RWPE1 (cell line): ENCODE results near the gene XRCC6.
"Not testable (repeated sequence)": the region's sequence is repeated elsewhere in the genome, so short reads cannot be mapped to it uniquely, and the experiment has no call there.

ENCODE experiments used
- CTCF ChIA-PET: fragments of 350-600 bp; sonication (Branson Sonifier 250); formaldehyde crosslinking; extraction: SDS; loops from one replicate; lab custom pipeline; 2021; lab: Yijun Ruan, JAX
- POLR2A ChIA-PET: fragments of 400-600 bp; formaldehyde crosslinking; extraction: SDS; loops from one replicate; lab custom pipeline; 2020; ENCODE audit warnings: antibody characterized with exemption; ENCODE audit not compliant: low non-redundant PET; lab: Yijun Ruan, JAX
- DNase-seq: peaks from one replicate; pipeline ENCODE4 v3.0.0; 2012; ENCODE audit warnings: low spot score
- H3K27ac ChIP-seq: fragments of 450-650 bp; 2 replicates; pipeline ENCODE4 v1.5.1; 2017
- TF ChIP-seq, protein P1 (sequence below): fragments of 450-650 bp; conservative IDR thresholded peaks from 2 replicates; pipeline ENCODE4 v1.5.1; 2017; ENCODE audit warnings: low read depth, mild to moderate bottlenecking

Gene XRCC6

DNA sequence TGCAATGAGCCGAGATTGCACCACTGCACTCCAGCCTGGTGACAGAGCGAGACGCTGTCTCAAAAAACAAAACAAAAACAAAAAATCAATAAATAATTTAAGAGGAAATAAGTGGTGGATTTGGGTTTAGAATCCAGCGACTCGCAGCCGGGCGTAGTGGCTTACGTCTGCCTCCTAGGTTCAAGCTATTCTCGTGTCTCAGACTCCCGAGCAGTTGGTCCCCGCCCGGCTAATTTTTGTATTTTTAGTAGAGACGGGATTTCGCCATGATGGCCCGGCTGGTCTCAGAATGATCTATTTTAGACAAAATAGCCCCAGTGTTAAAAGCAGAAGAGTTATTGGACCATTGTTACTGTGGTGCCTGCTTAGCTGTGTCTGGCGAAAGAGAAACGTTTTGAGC is 37.8 kb downstream of the XRCC6 start:
- no peak for DNase-seq
- TF ChIP-seq, protein P1, sequence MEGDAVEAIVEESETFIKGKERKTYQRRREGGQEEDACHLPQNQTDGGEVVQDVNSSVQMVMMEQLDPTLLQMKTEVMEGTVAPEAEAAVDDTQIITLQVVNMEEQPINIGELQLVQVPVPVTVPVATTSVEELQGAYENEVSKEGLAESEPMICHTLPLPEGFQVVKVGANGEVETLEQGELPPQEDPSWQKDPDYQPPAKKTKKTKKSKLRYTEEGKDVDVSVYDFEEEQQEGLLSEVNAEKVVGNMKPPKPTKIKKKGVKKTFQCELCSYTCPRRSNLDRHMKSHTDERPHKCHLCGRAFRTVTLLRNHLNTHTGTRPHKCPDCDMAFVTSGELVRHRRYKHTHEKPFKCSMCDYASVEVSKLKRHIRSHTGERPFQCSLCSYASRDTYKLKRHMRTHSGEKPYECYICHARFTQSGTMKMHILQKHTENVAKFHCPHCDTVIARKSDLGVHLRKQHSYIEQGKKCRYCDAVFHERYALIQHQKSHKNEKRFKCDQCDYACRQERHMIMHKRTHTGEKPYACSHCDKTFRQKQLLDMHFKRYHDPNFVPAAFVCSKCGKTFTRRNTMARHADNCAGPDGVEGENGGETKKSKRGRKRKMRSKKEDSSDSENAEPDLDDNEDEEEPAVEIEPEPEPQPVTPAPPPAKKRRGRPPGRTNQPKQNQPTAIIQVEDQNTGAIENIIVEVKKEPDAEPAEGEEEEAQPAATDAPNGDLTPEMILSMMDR = no peak
- ChIA-PET CTCF (no interaction called here), POLR2A (no interaction called here)
- H3K27ac ChIP-seq = 0 out of 2 replicates have a peak overlapping the region, but pooled peaks have one; percentile 12

DNA sequence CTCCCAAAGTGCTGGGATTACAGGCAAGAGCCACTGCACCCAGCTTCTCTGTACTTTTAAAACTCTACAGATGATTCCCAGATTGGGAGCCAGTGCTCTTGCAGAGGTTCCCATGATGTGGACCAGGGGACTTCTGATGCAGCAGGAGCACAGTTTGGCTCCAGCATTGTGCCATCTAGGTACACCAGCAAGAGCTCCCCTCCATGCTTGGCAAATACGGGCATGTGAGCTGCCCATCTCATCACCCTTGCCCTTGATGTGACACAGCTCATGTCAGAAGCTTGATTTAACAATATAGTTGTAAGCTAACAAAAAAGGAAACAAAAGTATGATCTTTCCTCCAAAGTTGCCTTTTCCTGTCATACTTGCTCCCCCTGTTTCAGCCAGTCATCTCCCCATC is 38.8 kb downstream of the XRCC6 start:
- POLR2A ChIA-PET = no interaction called here
- peak overlapping the region; percentile 10; the same call in 1 of the 2 replicates for H3K27ac ChIP-seq
- CTCF ChIA-PET = no interaction called here
- TF ChIP-seq, protein P1 = no peak
- no peak for DNase-seq

DNA sequence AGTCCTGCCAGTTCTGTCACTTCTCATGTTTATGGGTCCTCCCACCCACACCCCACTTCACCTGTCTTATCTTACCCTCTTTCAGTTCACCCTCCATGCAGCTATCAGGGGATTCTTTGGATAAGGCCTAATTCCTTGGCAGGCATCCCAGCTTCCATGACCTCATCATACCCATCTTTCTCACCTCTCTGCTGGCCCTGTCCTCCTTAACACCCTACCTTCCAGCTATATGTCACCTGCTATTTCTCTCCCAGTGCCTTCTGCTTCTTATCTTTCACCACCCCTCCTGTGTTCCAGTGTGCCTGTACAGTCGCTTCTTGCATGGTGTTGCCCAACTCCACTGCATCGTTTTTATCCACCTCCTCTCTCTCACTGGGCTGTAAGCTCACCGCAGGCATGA is 39.3 kb downstream of the XRCC6 start:
- H3K27ac ChIP-seq = peak overlapping the region; percentile 2; the same call in 1 of the 2 replicates
- TF ChIP-seq, protein P1 = no peak
- ChIA-PET CTCF (no interaction called here), POLR2A (no interaction called here)
- DNase-seq = no peak

DNA sequence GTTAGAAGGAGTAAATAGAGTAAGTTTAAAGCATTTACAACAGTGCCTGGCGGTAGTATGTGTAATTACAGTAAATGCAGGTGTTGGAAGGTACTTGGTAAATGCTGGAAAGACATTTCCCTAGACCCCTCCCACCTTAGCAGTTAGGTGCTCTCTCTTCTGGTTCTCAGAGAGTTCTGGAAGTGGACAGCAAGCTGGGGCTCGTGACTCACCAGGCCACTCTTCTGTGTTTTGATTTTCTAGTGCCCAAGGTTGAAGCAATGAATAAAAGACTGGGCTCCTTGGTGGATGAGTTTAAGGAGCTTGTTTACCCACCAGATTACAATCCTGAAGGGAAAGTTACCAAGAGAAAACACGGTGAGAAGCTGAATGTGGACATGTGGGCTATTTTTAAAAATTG is 40.0 kb downstream of the XRCC6 start:
- ChIA-PET POLR2A (no interaction called here), CTCF (no interaction called here)
- no peak for DNase-seq
- TF ChIP-seq, protein P1 = no peak
- H3K27ac ChIP-seq = no peak overlapping the region

DNA sequence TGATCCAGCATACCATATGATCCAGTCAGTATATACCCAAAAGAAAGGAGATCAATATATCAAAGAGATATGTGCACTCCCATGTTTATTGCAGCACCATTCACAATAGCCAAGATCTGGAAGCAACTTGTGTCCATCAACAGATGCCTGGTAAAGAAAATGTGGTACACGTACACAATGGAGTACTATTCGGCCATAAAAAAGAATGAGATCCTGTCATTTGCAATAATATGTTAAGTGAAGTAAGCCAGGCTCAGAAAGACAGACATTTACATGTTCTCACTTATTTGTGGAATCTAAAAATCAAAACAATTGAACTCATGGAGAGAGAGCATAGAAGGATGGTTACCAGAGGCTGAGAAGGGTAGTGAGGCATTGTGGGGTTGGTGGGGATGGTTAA is 40.6 kb downstream of the XRCC6 start:
- ChIA-PET CTCF (no interaction called here), POLR2A (no interaction called here)
- DNase-seq = no peak
- TF ChIP-seq, protein P1 = no peak
- no peak overlapping the region for H3K27ac ChIP-seq

DNA sequence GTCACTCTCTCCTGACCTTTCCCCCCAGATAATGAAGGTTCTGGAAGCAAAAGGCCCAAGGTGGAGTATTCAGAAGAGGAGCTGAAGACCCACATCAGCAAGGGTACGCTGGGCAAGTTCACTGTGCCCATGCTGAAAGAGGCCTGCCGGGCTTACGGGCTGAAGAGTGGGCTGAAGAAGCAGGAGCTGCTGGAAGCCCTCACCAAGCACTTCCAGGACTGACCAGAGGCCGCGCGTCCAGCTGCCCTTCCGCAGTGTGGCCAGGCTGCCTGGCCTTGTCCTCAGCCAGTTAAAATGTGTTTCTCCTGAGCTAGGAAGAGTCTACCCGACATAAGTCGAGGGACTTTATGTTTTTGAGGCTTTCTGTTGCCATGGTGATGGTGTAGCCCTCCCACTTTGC is 42.5 kb downstream of the XRCC6 start:
- DNase-seq, POLR2A ChIA-PET, CTCF ChIA-PET: not testable (repeated sequence)
- peak overlapping the region; percentile 56 for H3K27ac ChIP-seq

DNA sequence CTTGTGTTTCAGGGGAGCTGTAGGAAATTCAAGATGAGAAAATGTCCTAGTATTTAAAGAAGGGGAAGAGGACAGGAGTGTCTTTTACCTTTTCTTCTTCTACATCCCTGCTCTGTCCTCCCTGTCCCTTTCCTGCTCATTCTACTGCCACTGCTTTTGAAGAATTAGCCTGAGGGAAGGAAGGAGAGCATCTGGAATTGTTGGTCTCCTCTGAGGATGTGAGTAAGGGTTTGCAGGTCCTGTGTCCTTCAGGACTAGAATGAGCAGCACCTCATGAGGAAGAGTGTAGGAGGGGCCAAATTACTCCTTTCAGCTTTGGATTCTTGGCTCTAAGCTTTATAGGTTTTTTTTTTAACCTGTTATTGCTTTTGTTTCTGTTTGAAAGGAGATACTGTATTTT is 43.4 kb downstream of the XRCC6 start:
- H3K27ac ChIP-seq = 0 out of 2 replicates have a peak overlapping the region, but pooled peaks have one; percentile 99
- no peak for DNase-seq
- ChIA-PET POLR2A (no interaction called here), CTCF (no interaction called here)
- TF ChIP-seq, protein P1 = no peak
